GM19193 (cell line): ENCODE results near the gene SCN2B.

Experiments
- POLR2A ChIP-seq: IDR thresholded peaks from 4 replicates; pipeline ENCODE4 v1.6.1; 2011; ENCODE audit not compliant: insufficient read depth, insufficient read length; ENCODE audit errors: extremely low read depth

SCN2B gene

DNA sequence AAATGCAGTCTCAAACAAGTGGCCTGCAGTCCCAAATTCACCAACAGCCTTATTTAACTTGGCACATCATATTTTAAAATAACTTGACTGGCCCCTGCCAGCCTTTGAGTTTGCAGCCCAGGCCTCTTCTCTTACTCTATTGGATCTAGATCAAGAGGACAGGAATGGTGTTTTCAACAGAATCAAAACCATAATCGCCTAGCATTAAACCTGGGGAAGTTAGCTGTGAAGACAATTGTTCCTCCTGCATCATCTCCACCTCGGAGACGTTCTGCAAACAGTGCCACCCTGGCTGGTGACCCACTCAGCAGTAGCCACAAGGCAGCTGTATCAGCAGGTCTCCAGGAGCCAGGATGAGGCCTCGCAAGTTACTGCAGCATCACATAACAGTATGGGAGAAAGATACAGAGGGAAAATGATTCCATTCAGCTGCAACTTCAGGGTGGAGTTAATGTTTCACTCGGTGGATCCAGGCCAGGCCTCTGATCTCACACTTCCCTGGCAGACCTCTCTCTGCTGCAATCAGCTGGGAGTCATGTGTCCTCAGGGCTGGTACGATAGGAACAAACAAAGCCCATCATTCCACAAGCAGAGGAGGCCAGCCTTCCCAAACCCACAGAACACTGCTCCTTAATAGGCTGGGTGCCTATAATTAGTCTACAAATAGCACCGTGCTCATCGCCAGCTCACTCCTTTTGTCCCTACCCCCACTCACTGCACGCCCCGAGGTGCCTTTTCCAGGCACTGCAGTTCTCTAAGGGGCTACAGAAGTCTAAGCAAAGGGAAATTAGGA lies 18.6 kb upstream of the SCN2B start:
- no peak for TF ChIP-seq POLR2A

DNA sequence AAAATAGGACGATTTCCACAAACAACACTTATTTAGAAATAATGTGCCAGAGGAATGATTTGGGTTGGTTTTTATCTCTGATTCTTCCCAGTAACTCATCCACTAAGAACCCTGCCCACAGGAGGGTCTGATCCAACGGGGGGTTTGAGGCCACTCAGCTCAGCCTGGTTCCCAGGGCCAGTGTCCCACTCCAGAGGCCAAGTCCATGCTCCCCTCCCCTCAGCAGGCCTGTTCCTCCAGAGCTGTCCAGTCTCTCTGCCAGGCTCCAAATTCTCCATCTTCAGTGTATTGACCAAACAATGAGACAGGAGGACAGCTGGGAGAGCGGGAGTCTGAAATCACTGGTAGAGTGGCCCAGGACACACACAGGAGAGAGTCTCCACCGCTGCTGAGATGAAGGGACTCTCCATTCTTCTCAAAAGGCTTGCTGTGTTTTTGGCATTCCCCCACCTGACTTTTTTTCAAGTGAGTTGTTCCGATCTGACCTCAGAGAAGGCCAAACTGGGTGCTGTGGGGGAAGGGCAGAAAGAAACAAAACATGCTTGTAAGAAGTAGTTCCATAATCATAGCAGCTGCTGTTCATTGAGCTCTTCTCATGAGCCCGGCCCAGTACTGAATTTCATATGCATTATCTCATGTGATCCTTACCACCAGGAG lies 17.6 kb upstream of the SCN2B start:
- no peak for TF ChIP-seq POLR2A

DNA sequence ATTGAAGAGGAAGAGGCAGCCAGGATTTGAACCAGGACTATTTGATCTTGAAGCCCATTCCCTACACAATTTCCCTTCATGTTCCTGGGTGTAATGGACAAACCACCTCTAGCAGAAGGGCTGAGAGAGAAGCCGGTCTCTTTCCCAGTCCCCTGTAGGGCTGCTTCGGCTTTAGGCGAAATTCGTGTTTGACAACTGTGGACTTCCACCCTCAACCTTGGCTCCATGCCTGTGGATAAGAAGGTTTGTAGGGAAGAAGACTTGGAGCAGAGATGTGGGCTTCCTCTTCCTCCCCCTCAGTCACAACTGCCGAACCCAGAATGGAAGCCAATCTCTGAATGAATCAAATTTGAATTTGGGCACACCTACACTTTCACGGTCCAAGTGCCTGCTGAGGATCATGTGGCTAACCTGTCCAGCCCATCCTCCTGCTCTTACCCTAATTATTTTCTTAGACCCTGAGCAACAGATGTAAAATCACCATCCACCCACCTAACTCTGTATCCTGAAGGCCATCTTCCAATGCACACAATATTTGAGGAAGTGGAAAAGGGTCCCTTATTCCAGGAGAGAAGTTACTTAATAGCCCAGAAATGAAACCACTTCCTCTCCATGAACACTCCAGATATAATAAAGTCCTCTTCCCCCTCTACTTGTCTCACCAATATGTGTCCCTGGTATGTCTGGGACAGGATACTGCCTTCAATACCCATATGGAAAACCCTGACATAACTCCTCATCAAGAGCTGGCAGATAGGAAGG lies 10.1 kb upstream of the SCN2B start:
- no peak for TF ChIP-seq POLR2A

DNA sequence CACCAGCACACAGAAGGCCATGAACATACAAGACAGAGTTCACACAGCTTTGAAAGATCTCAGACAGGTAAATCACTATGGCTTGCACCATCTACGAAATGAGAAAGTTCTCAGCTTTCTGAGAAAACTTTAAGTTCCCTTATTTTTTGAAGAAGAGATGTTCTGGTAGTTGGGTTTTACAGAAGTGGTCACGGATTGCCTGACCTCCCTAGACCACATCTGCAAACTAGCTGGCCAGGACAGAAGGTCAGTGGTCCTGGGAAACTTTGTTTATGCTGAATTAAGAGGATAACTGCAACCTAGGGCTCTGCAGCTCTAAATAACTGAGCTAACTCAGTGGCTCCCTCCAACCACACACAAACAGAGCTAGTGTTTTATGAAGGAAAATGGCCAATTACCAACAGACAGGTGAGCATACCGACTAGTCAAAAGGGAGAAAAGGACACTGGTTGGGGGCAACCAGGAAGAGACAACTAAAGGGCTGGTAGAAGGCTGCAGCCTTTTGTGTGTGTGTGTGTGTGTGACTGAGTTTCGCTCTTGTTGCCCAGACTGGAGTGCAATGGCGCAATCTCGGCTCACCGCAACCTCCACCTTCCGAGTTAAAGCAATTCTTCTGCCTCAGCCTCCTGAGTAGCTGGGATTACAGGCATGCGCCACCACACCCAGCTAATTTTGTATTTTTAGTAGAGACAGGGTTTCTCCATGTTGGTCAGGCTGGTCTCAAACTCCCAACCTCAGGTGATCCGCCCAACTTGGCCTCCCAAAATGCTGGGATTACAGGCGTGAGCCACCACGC lies 8.5 kb upstream of the SCN2B start:
- no peak for TF ChIP-seq POLR2A

DNA sequence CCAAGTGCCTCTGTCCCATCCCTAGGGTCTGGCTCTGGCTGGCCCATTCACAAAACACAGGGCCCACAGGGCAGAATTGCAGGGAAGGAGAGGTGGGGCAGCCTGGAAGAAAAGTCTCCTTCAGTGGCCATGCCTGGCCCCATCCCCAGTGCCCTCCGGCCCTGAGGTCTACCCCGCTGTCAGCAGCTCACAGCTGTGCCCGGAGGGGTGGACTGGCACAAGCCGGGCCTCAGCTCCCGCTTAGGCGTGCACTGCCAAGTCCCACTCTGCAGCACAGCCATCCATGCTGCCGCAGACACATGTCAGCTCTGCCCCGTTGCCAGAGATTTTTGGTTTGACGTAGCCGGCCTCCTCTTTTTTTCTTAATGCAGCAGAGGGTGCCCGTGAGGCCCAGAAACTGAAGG lies 3.9 kb upstream of the SCN2B start:
- no peak for TF ChIP-seq POLR2A

DNA sequence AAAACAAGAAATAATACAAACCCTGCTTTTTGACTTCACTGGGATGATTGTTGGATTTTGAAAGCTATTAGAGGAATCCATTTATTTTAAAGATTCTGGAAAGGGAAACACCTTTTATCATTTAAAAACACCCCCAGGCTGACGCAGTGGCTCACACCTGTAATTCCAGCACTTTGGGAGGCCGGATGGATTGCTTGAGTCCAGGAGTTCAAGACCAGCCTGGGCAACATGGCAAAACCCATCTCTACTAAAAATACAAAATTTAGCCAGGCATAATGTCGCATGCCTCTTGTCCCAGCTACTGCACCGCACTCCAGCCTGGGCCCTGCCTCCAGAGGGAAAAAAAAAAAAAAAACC lies 317 bp upstream of the SCN2B start:
- no peak for TF ChIP-seq POLR2A

DNA sequence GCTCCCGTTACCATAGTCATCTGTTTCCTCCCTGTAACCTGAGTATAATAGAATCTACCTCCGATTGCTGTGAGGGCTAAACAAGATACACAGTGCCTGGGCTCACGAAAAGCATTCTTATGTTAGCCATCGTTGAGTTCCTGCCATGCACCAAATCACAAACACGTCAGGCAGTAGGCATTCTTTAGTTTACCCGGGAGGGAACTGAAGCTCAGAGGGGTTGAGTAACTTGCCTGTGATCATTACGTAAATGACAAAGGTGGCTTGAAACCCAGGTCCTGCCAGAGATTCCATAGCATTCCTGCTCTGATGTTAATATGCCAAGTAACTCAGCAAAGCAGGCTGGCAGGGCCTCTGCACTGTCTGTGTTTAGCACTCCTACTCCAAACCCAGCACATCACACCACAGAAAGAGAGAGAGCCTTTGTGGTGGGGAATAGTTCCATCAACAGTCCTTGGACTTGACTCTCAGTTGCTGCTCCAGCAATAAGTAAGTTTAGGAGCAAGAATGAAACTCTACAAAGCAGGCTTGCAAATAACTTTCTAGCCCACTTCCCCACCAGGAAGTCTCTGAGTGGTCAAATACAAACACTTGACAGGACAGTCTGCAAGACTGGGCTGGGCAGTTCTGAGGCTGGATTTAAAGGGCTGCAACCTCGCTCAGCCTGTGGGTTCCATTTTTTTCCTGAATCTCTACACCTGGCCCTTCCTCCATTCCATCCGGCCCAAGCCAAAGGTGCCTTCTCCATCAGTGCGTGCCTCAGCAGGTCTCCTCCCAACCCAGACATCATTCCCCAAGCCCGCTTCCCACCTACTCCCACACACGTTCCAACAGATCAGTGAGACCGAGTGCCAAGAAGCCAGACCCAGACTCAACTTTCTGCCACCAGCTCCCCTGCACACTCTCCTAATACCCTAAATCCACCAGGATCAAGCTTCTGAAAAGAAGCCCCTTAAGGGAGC lies 1.1 kb downstream of the SCN2B start:
- no peak for TF ChIP-seq POLR2A

DNA sequence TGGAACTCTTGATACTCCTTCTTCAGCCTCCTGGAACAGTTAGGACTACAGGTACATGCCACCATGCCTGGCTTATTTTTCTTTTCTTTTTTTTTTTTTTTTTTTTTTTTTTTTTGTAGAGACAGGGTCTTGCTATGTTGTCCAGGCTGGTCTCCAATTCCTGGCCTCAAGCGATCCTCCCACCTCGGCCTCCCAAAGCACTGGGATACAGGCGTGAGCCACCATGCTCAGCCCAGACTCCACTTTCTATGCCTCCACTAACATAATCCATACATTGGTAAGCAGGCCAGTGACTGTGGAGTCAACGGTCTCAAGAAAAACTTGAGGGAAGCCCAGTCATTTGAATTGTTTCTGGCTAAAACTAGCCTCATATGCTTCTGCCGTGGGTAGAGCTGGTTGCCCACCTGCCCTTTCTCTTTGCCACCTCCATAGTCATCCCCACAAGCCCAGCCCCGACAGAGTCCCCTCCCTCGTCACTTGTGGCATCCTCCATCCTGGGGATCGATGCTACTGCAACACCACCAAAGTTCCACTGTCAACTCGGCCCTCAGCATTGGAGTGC lies 2.4 kb downstream of the SCN2B start:
- no peak for TF ChIP-seq POLR2A

DNA sequence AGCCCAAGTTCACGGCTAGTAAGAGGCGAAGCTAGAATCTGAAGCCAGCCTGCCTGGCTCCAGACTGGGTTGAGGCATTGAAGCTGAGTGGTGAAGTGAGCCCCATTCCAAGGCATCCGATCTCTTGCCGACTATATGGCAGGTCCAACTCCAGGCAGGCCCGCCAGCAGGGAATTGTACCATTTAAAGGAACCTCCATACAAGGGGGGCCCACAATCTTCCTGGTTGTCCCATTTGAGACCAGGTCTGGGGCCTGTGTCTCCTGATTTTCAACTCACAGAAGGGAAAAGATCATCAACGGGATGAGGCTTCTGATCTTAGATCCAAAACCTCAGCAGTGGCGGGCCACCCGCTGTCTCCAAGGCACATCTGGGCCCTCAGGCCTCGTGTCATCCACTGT lies 4.1 kb downstream of the SCN2B start:
- no peak for TF ChIP-seq POLR2A

DNA sequence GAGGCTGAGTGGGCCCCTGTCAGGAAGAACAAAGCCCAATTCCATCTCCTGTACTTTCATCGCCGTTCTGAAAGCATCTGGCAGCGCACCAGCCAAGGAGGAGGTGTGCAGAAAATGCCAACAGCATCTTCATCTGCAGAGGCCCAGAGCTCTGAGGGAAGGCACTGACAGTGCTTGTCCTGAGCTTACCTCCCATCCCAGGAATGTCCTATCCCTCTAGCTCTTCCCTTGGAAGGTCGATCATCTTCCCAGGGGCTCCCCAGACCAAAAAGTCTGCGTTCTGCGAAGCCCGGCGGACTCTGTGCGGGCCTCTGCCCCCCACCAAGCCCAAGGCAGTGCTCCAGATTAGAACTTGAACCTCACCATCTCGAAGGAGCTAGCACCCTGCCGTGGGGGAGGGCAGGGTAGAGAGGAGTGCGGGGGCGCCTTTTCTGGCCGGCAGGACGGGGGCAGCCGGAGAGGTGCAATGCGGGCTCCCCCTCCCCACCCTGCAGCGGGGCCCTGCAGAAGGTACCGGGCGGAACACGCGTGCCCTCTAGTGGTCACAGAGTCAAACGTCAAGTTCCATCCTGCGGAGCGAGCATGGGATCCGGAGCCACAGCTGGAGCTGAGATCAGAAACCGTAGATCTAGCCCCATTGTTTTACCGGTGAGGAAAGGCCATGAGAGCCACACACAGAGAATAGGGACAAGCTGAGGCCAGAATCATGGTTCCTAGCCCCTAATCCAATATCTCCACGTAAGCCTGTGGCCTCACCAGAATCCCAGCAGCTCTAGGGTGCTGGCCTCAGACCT lies 5.0 kb downstream of the SCN2B start:
- no peak for TF ChIP-seq POLR2A

DNA sequence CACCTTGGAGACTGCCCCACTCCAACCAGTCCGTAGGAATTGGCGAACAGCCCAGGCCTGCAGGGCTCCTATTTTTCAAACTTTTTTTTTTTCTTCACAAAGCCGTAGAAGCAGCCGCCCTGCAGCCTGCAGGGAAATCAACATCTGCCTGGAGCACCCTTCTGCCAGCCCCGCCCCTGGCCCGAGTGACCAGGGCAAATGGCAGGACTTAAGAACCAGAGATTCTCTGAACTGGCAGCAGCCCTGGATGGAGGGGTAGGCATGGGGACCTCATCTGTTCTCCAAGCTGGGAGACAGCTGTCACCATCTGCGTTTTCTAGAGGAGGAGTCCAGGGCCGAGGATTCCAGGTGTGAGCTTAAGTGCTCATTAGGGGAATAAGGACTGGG lies 5.6 kb downstream of the SCN2B start:
- TF ChIP-seq POLR2A, result no peak

DNA sequence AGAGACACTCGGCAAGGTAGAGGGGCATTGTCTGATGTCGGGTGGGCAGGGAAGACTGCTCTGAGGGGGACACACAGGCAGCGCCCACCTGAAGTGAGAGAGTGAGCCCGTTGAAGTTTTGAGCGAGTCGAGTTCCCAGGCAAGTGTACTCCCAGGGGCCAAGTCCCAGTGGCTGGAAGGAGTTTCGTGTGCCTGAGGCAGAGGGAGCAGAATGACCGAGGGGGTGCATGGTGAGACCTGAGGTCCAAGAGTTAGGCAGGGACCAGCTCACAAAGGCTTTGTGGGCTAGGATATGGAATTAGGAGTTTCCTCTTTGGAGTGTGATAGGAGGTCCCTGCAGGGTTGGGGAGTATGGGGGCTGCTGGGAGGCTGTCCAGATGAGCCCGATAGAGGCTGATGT lies 6.2 kb downstream of the SCN2B start:
- no peak for TF ChIP-seq POLR2A
